Measurements from ENCODE around the gene FAM193A. TPM values are rescaled to one million over a fixed set of nuclear protein-coding genes. Genes with fewer than 3 reads are reported as not detected.
"Not testable (repeated sequence)": the region's sequence is repeated elsewhere in the genome, so short reads cannot be mapped to it uniquely, and the experiment has no call there.

Gene FAM193A
- total RNA-seq, 1 donor from 2014 or later: 36.2 TPM

GRCh38 chr4:2691313-2691712 lies 154.9 kb downstream of the FAM193A start:
- no peak for DNase-seq (ENCODE audit: low spot score)

- no peak for DNase-seq (ENCODE audit: low spot score)
These were observed 155.5 kb downstream of the FAM193A start for GRCh38 chr4:2691952-2692435.

GRCh38 chr4:2694691-2695090 lies 158.2 kb downstream of the FAM193A start:
- DNase-seq (ENCODE audit: low spot score): no peak

GRCh38 chr4:2695346-2696060 lies 159.1 kb downstream of the FAM193A start:
- DNase-seq (ENCODE audit: low spot score): no peak

- no peak for DNase-seq (ENCODE audit: low spot score)
These were observed 160.0 kb downstream of the FAM193A start for GRCh38 chr4:2696423-2696822.

- DNase-seq (ENCODE audit: low spot score): no peak
These were observed 161.6 kb downstream of the FAM193A start for GRCh38 chr4:2697995-2698414.

GRCh38 chr4:2698504-2698903 lies 162.1 kb downstream of the FAM193A start:
- no peak for DNase-seq (ENCODE audit: low spot score)

GRCh38 chr4:2698951-2699505 lies 162.6 kb downstream of the FAM193A start:
- no peak for DNase-seq (ENCODE audit: low spot score)

GRCh38 chr4:2699534-2699933 lies 163.1 kb downstream of the FAM193A start:
- no peak for DNase-seq (ENCODE audit: low spot score)

- DNase-seq (ENCODE audit: low spot score): no peak
These were observed 163.6 kb downstream of the FAM193A start for GRCh38 chr4:2700031-2700430.

- no peak for DNase-seq (ENCODE audit: low spot score)
These were observed 165.9 kb downstream of the FAM193A start for GRCh38 chr4:2702361-2702760.

- DNase-seq (ENCODE audit: low spot score): no peak
These were observed 166.3 kb downstream of the FAM193A start for GRCh38 chr4:2702770-2703169.

- no peak for DNase-seq (ENCODE audit: low spot score)
These were observed 175.9 kb downstream of the FAM193A start for GRCh38 chr4:2712261-2712842.

GRCh38 chr4:2713337-2713736 lies 176.9 kb downstream of the FAM193A start:
- no peak for DNase-seq (ENCODE audit: low spot score)

GRCh38 chr4:2714061-2714770 lies 177.8 kb downstream of the FAM193A start:
- no peak for DNase-seq (ENCODE audit: low spot score)

- DNase-seq (ENCODE audit: low spot score): no peak
These were observed 178.5 kb downstream of the FAM193A start for GRCh38 chr4:2714918-2715317.

GRCh38 chr4:2715426-2715825 lies 179.0 kb downstream of the FAM193A start:
- no peak for DNase-seq (ENCODE audit: low spot score)

GRCh38 chr4:2716236-2716635 lies 179.8 kb downstream of the FAM193A start:
- DNase-seq (ENCODE audit: low spot score): no peak

- DNase-seq (ENCODE audit: low spot score): no peak
These were observed 185.1 kb downstream of the FAM193A start for GRCh38 chr4:2721586-2721985.

GRCh38 chr4:2722033-2722432 lies 185.6 kb downstream of the FAM193A start:
- no peak for DNase-seq (ENCODE audit: low spot score)

- no peak for DNase-seq (ENCODE audit: low spot score)
These were observed 187.3 kb downstream of the FAM193A start for GRCh38 chr4:2723751-2724150.

- DNase-seq (ENCODE audit: low spot score): no peak
These were observed 188.9 kb downstream of the FAM193A start for GRCh38 chr4:2725380-2725779.

- not testable (repeated sequence) for DNase-seq (ENCODE audit: low spot score)
These were observed 190.4 kb downstream of the FAM193A start for GRCh38 chr4:2726881-2727280.

Measured in ureter (tissue), 1 donor.